Glutamatergic neuron (in vitro differentiated cells): ENCODE results near the gene ANO1. TPM values are rescaled to one million over a fixed set of nuclear protein-coding genes. Genes with fewer than 3 reads are reported as not detected.

Source experiments
- DNase-seq: peaks from one replicate; pipeline ENCODE4 v3.0.0; 2022
- H3K27ac Mint-ChIP-seq: one replicate; pipeline ENCODE4 v1.8.0; 2020; ENCODE audit warnings: mild to moderate bottlenecking, mixed read lengths, inconsistent platforms; ENCODE audit not compliant: unreplicated experiment
- H3K27me3 Mint-ChIP-seq: one replicate; pipeline ENCODE4 v1.8.0; 2020; ENCODE audit warnings: mild to moderate bottlenecking, moderate library complexity, mixed read lengths, inconsistent platforms; ENCODE audit not compliant: unreplicated experiment
- H3K36me3 Mint-ChIP-seq: one replicate; pipeline ENCODE4 v1.8.0; 2020; ENCODE audit warnings: mild to moderate bottlenecking, mixed read lengths, inconsistent platforms; ENCODE audit not compliant: unreplicated experiment
- H3K4me1 Mint-ChIP-seq: one replicate; pipeline ENCODE4 v1.8.0; 2020; ENCODE audit warnings: mild to moderate bottlenecking, low read depth, mixed read lengths, inconsistent platforms; ENCODE audit not compliant: unreplicated experiment
- H3K4me3 Mint-ChIP-seq: one replicate; pipeline ENCODE4 v1.8.0; 2020; ENCODE audit warnings: mild to moderate bottlenecking, mixed read lengths, inconsistent platforms; ENCODE audit not compliant: unreplicated experiment
- H3K9me3 Mint-ChIP-seq: one replicate; pipeline ENCODE4 v1.8.0; 2020; ENCODE audit warnings: mild to moderate bottlenecking, moderate library complexity, mixed read lengths, inconsistent platforms; ENCODE audit not compliant: unreplicated experiment
- CTCF ChIP-seq: fragments of 200-600 bp; sonication (generic); IDR thresholded peaks from one replicate; pipeline ENCODE4 v1.5.0; 2021; ENCODE audit not compliant: partially characterized antibody, unreplicated experiment
- total RNA-seq: library from RNA; stranded (reverse); fragmentation: NEBNext Ultra II Directional; extraction: Animal tissue kit (Norgen Biotek cat#: 25700); gene quantifications from one replicate; pipeline ENCODE4 v1.2.1, GENCODE V29; 2021; ENCODE audit not compliant: unreplicated experiment

ANO1 gene
- total RNA-seq, 1 donor from 2014 or later, result not detected

GRCh38 chr11:70142221-70142875 is 64.2 kb downstream of the ANO1 start:
- DNase-seq, result no peak
- Mint-ChIP-seq H3K4me1 (peaks cover 19% of the 10 kb centered on the region), H3K9me3 (peaks cover 4% of the 10 kb centered on the region), H3K4me3 (no peak overlapping the region), H3K36me3 (no peaks in the 10 kb centered on the region), H3K27me3 (peaks cover 6% of the 10 kb centered on the region), H3K27ac (no peak overlapping the region)
- TF ChIP-seq CTCF, result no peak

GRCh38 chr11:70144262-70144661 is 66.1 kb downstream of the ANO1 start:
- H3K4me1 Mint-ChIP-seq, result peaks cover 19% of the 10 kb centered on the region
- no peak for TF ChIP-seq CTCF
- no peak overlapping the region for H3K27ac Mint-ChIP-seq
- peaks cover 2% of the 10 kb centered on the region for H3K9me3 Mint-ChIP-seq
- no peaks in the 10 kb centered on the region for H3K36me3 Mint-ChIP-seq
- no peak for DNase-seq
- H3K4me3 Mint-ChIP-seq, result no peak overlapping the region
- H3K27me3 Mint-ChIP-seq, result peaks cover 6% of the 10 kb centered on the region

- TF ChIP-seq CTCF, result no peak
- no peak for DNase-seq
- H3K9me3 Mint-ChIP-seq, result peaks cover 2% of the 10 kb centered on the region
- H3K27me3 Mint-ChIP-seq, result peaks cover 6% of the 10 kb centered on the region
- no peak overlapping the region for H3K27ac Mint-ChIP-seq
- no peaks in the 10 kb centered on the region for H3K36me3 Mint-ChIP-seq
- H3K4me1 Mint-ChIP-seq, result peaks cover 19% of the 10 kb centered on the region
- H3K4me3 Mint-ChIP-seq, result no peak overlapping the region
Observed at GRCh38 chr11:70145071-70145470, 67.0 kb downstream of the ANO1 start.

- TF ChIP-seq CTCF, result no peak
- Mint-ChIP-seq H3K4me1 (peaks cover 19% of the 10 kb centered on the region), H3K27me3 (peaks cover 6% of the 10 kb centered on the region), H3K36me3 (no peaks in the 10 kb centered on the region), H3K27ac (no peak overlapping the region), H3K9me3 (peaks cover 2% of the 10 kb centered on the region), H3K4me3 (no peak overlapping the region)
- DNase-seq, result no peak
Observed at GRCh38 chr11:70145841-70146240, 67.7 kb downstream of the ANO1 start.

- H3K9me3 Mint-ChIP-seq, result peaks cover 2% of the 10 kb centered on the region
- no peak for DNase-seq
- peaks cover 6% of the 10 kb centered on the region for H3K27me3 Mint-ChIP-seq
- H3K4me3 Mint-ChIP-seq, result no peak overlapping the region
- TF ChIP-seq CTCF, result no peak
- peaks cover 15% of the 10 kb centered on the region for H3K4me1 Mint-ChIP-seq
- H3K36me3 Mint-ChIP-seq, result no peaks in the 10 kb centered on the region
- H3K27ac Mint-ChIP-seq, result no peak overlapping the region
Observed at GRCh38 chr11:70146299-70146698, 68.2 kb downstream of the ANO1 start.
